AG08396 (cell line): ENCODE measurements around the gene LRRK2.
"Not testable (repeated sequence)": the region's sequence is repeated elsewhere in the genome, so short reads cannot be mapped to it uniquely, and the experiment has no call there.

Experiments used
- DNase-seq: peaks from one replicate; pipeline ENCODE4 v3.0.0; 2012; ENCODE audit warnings: low spot score, mixed read lengths

The LRRK2 gene

DNA sequence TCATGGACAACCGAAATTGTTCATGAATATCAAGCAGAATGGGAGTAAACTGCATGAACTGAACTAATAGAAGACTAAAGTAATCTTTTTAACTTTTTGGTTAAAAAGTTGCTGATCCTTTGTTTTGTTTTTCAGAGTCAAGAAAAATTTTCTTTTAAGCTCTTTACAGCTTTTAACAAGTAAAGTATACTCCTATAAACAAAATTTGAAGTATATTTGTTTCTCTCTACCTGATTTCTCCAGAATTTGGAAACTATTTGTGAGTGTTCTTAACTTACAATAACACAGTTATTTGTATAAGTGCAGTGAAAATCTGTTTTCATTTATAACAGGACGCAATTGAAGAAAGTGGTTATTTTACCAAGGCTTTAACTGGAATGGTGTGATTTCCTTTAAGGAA lies 12.2 kb upstream of the LRRK2 start:
- DNase-seq: no peak

DNA sequence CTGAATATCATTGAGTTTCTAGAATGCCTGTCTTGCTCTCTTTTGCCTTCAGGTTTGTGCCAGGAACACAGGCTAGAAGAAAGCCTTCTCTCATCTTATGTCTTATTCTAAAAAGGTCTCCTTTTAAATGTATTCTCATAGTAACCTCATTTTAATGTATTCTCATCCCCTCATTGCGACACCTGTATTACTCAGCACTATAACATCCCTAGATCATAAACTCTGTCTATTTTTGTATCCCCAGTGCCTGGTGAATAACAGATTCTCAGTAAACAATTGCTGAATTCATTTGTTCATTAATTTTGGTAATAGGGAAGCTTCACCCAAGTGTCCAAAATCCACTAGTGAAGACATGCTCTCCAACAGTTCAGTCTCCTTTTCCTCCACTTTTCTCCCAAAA lies 8.8 kb upstream of the LRRK2 start:
- no peak for DNase-seq

DNA sequence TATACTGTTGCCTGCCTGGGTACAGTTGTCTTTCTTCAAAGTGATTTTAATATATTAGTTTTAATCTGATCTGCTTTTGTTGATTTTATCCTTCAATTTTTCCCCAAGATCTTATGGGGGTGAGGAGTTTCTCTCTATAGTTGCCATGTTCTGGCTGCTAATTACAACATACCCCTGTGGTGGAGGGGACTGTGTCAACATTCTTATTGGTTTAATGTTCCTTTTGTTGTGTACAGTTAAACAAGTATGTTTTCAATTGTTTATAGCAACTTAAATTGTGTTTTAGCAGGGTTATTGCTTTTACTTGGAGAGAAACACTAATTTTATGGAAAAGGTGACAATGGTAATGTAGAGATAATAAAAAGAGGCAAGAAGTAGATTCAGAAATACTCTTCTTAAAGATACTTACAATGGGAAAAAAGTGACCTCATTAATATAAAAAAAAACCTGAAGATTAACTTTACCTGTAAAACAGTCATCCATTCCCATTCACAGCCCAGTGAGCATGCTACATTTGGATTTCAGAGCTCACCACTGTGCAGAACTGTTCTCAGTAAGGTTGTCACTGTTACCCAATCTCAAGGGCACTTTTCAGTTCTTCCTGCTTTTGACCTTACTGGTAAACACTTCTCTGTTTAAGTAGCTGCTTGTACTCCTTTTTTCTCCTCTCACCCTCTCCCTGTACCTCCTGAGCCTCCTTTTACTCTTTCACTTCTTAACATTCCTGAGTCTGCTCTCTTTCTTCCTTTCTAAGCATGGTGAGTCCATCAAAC lies 8.1 kb upstream of the LRRK2 start:
- no peak for DNase-seq

DNA sequence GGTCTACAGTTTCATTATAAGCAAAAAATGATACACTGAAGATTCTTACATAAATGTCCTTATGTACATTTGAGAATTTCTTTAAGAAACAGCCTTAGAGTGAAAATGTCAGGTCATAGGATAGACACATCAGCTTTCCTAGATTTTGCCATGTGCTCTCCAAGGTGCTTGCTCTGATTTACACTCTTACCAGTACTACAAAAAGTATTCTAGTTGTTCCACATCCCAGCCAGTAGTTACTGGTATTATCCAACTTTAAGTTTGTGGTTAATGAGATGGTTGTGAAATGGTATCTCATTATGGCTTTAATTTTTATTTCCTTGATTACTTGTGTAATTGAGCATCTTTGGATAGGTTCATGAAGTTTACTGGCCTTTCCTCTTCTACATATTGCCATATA lies 5.0 kb upstream of the LRRK2 start:
- no peak for DNase-seq

DNA sequence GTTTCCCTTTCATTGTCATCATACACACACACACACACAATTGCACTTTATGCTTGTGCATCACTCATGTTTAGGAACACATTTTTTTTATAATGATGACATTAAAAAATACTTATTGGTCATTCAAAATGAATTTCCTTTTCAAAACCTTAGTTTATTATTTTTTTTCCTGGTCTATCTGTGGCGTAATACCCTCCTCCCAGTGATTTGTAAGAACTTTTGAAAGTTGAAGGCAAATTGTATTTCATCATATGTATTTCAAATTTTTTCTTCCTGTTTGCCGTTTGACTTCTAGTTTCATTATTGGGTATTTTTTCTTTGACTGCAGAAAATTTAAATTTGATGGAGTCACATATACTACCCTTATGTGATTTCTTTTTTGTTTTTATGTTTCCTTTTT lies 2.5 kb upstream of the LRRK2 start:
- no peak for DNase-seq

DNA sequence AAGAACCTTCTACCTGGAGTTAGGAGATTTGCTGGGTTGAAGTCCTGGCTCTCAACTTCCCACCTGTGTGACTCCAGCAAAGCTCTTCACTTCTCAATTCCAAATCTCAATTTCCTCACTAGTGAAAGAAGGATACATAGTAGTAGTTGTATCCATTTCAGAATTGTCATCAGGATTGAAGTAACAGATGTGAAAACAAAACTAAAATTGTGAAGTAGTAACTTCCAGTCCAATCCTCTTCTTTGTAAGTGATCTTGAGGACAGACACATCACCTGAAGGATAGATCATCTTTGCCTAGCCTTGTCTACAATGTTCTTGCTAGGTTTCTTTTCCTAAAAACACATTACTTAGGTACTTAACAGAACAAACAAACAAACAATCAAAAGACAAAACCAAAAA lies 1.2 kb upstream of the LRRK2 start:
- DNase-seq: no peak

DNA sequence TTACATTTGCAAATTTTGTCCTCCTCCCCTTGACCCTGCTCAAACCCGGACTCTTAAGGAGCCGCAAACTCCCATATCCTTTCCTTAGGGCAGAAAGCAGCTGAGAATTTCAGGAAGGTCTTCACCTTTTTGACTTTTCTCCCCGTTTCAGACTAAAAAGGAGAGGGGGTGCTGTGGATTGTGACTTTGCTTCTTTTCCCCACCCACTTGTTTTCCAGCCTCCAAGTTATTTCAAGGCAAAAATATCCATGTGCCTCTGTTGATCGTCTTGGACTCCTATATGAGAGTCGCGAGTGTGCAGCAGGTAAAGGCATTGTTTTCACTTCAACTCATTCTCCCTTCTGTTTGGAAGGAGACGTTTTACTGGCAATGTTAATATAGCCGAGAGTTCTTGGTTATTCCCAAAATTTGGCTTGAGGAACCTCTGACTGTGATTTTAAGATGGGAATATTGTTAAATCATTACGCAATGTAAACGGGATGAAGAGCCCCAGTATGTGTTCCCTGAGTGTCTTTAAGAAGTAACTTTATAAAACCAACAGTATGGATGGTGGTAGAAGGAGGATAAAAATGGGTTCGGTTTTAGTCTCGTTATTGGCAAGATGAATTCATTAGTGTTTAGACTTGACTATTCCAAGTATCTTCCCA lies 663 bp downstream of the LRRK2 start:
- no peak for DNase-seq

DNA sequence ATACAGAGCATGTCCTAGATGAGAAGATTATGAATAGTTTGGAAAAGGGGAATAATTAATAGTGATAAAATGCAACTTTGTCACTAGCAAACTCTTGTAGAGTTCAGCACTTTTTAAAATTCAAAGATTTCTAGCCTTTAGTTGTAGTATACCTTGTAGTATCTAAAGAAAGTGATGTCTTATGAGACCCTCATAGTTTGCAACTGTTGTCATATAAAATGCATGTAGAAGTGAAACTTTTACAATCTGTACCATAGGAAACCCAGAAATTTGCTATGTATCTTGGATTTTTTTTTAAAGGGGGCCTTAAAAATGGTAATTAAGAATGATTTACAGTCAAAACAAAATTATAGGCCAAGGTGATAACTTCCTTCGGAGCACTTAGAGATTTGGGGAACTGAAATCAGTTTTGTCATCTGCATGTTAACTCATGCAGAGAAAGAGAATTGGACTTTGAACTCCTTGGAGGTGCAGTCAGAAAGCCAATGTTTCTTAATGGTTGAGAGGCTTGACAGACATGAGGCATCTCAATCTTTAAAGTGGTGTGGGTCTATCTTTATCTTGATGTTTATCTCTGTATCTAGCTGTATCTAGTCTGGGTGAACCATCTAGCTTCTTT lies 1.3 kb downstream of the LRRK2 start:
- DNase-seq: no peak

DNA sequence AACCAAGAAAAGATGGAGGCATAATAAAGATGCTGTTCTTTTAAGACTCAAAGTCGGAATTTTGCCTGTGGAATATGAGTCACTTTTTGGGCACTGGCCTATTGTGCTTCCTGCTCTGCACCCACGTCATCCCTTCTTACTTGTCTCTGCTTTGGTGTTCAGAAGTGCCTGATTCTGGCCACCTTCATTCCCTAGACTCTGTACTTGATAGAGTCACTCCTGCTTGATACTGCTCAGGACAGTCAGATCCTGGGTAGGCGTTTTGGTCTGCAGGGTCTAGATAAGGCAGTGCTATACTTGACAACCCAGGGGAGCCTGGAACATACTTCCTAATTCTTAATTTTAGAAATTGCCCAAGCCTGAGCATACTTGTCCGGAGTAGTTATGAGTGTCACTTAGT lies 1.9 kb downstream of the LRRK2 start:
- DNase-seq: peak; percentile 79

DNA sequence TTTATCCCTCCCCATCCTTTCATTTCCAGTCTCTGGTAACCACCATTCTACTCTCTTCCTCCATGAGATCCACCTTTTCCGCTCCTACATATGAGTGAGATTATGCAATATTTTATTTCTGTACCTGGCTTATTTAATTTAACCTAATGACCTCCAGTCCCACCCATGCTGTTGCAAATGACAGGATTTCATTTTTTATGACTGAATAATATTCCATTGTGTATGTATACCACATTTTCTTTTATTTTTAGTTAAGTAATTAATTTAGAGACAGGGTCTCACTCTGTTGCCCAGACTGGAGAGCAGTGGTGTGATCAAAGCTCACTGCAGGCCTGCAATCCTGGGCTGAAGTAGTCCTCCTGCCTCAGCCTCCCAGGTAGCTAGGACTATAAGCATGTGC lies 2.6 kb downstream of the LRRK2 start:
- DNase-seq: no peak

DNA sequence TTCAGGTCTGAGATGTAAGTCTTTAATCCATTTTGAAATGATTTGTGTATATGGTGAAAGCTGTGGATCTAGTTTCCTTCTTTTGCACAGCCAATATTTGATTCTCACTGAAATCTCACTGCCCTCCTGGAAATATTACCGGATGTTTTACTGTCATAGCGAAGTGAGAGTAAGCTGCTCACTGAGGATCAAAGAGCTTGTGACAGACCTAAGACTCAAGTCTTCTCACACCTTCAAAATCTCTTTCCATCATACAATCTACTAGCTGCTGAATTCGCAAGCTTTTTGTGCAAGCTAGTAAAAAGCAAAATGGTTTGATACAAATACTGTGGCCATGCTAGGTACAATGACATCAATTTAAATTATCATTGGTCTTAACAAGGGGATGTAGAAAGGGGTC lies 3.9 kb downstream of the LRRK2 start:
- DNase-seq: no peak

DNA sequence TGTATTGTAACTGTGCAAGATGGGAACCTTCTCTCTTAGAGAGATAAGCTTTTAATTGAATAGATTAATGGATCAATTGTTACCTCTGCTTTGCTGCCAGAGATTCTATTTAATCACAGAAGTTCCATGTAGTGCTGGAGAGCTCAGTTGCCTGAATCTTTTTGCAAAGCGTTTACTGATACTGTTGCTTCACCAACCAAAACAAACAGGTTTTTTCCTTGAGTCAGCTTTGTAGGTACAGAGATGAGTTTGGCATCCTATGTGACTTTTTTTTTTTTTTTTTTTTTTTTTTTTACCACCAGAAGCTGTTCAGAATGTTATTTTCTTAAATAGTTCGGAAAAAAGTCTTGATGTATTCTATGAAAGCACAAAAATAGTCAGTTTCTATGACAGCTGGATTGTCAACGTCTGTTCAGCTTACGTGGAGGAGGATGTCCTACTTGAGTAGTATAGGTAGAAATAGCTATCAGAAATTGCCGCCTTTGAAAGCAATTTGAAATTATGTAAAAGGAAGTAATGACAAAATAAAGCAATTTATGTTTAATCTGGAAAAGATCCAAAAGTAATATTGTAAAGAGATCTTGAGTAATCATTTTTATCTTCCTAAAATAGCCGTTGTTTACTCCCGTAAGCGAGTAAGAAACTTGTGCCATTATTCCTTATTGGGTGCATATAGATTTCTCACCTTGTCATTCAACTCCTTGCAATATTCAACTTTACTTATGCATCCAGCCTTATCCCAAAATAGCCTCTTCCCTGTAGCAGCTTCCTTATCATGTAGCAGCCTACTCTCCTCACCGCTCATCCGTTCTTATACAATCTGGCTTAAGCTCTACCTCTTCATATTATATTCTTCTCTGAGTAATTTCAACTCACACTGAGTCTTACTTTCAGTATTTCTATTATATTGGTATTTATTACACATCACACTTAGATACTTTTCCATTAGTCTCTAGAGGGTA lies 5.2 kb downstream of the LRRK2 start:
- no peak for DNase-seq

DNA sequence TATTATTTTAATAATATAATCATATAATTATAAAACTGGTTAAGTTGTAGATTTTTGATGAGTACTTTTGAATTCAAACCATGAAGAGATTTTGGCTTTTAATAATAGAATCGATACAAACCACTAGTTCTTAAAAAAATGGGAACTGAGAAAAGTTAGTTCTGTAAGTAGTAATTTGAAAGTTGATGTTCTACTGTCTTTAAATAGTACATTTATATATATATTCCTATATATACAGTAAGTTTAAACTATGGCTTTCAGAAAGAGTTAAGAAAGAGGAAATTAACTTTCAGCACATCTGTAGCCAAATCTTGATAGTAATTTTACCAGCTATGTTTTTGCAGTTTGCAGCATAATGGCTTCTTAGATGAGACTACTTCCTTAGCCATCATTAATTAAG lies 7.8 kb downstream of the LRRK2 start:
- no peak for DNase-seq

DNA sequence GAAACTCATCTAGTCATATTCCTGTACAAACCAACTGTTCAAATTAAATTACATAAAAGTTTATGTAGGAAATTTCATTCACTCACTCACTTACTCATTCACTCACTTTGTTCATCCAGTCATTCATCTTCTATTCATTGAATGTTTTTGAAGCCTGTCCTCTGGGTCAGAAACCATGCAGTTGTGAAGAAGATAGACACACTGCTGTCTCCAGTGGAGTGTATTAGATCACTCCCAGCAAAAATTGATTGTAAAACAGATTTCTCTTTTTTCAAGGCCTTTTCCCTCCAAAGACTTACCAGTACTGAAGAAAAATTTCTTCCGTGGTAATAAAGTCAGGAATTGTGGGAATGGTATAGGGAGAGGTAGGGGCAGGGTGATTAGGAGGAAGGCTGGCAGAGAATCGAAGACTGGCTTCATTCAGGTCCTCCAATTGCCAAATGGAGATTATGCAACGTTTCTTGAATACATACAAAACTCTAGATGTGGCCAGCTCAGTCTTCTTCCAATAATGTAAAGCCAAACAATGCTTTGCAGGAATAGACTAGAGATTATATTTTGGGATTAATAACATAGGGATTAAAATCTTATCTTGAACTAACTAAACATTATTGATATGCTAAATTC lies 9.1 kb downstream of the LRRK2 start:
- no peak for DNase-seq

DNA sequence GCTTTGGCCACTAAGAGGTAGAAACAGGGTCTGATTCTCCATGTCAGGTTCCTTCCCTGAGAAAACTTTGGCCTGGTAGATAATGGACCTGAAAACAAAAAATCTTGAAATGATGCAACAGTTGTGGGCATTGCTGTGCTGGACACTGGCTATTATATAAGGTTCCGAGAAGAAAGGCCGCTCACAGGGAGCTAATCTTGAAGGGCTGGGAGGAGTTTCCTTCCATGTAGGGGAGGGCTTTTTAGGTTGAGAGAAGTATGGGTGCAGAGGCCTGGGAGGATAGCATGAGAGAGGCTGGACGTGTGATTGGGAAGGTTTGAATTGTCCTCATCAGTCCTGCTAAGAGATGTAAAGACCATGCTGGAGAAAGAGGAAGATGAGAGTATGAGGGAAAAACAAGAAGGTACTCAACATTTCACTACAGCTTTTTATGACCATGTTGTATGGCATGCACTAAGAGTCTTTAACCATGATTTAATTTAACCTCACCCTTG lies 11.6 kb downstream of the LRRK2 start:
- no peak for DNase-seq

DNA sequence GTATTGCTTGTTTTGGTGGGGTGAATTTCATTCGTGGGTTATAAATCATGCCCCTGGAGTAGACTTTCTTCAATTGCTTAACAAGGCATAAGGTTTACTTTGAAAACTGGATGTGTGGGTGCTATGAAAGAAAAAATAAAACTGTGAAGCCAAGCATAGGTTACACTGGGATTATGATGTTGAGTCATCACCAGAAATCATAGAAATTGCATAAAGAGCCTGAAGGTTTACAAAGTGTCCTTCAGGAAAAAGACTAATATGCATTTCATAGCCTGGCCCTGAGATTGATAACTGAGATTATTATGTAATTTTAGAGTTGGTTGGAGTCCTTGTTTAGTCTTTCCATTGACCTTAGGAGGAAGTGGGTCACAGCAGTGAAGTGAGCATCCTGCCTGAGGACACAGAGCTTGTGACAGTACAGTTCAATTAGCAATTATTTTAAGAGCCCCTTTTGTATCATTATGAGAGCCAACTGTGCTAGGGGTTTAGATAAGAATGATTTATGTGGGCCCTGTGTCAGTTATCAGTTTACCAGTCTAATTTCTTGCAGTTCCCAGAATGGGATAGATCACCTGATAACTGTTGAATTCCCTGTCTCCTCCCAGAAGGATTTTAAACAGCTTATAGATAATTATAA lies 13.6 kb downstream of the LRRK2 start:
- DNase-seq: no peak

DNA sequence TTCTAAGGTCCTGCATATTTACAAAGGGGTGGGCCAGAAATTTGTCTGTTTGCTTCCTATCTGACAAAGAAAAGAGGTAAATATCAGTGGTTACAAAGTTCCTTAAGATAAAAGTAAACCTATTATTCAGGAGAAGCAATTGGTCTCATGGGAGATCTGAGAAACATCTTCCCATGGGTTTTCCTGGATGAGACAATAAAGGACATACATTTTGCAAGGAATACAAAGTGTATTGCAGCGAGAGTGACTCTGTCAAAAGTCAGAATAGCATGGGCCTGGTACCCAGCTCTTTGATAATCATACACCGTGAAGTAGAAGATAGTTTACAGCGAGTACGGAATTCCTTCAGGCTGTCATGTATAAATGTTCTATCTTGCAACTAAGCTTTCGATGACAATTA lies 14.2 kb downstream of the LRRK2 start:
- no peak for DNase-seq

DNA sequence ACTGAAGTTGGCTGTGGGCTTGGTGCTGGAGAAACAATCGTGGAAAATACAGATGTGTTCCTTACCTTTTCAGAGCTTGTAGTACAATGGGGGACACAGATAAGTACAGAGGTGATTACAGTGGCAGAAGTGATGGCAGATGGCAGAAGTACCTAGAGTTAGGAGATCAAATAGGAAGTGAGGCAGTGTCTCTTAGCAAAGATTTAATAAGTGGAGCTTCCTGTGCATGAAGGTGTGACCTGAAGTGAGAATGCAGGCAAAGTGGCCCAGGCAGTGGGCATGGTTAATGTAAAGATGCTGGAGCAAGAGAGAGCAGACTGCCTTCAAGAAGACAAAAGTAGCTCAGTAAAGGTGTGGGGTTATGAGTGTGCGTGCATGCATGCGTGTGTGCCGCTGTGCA lies 16.0 kb downstream of the LRRK2 start:
- no peak for DNase-seq

DNA sequence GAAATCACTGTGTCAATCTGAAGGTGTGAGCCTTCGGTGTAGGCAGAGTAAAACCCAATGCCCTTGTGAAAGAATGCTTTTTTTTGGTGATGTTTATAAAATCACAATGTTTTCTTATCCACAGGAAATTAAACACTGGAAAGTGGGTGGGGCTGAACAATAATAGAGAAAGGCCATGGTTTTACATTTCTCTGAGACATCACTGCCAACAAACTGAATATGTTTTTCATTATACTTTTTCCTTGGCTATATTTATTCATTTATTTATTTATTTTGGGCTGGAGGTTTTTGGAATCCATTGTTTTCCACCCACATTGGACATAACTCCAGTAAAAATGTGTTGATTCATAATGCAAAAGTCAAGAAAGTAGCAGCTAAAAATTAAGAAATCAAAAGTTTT lies 16.9 kb downstream of the LRRK2 start:
- no peak for DNase-seq

DNA sequence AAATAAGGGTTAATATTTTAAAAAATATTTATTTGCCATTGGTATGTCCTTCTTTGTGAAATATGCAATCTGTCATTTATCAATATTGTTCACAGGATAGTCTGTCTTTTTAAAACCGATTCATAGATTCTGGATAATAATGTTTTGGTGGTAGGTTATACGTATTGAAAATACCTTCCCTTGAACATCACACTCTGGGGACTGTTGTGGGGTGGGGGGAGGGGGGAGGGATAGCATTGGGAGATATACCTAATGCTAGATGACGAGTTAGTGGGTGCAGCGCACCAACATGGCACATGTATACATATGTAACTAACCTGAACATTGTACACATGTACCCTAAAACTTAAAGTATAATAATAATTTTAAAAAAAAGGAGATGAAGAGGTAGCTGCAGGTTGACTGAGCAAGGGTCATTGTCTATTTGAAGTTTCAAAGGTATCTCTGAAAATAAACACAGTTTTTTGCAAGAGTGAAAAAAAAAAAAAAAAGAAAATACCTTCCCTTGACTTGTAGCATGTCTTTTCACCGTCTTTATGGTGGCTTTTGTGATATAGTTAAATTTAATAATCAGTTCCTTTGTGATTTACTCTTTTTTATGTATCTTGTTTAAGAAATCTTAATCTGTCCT lies 19.8 kb downstream of the LRRK2 start:
- not testable (repeated sequence) for DNase-seq

DNA sequence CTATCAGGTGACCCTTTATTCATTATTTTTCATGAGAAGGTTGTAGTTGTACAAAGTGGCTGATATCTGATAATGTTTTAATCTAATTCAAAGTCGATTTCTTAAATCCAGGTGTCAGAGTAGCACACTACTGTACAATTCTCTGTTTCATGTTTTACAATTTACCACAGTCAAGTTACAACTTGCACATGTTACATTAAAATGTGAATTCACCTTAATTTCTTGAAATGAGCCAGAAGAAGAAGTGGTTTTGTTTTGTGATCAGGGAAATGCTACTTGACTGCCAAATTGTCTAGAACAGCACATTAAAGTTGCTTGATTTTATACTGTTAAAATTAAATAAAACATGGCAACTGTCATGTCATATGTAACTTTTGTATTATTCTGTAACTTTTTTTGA lies 23.2 kb downstream of the LRRK2 start:
- no peak for DNase-seq
